Right ventricle myocardium inferior (tissue), 1 donor: ENCODE measurements around the gene NMNAT2. TPM values are rescaled to one million over a fixed set of nuclear protein-coding genes. Genes with fewer than 3 reads are reported as not detected.

ENCODE experiments used
- ATAC-seq: fragments of 200-7000 bp; cut with Tn5 transposase; one replicate; pipeline ENCODE4 v1.9.1; 2020; ENCODE audit warnings: mild to moderate bottlenecking, moderate library complexity
- DNase-seq: peaks from one replicate; pipeline ENCODE4 v3.0.0; 2021; ENCODE audit errors: missing footprints
- intact Hi-C: fragments of 100-400 bp; cut with DNase I; formaldehyde crosslinking; loops from one replicate; pipeline ENCODE4 v1.11.0; 2022
- total RNA-seq: library from RNA; stranded (reverse); fragmentation: NEBNext Ultra II Directional; extraction: Animal tissue kit (Norgen Biotek cat#: 25700); gene quantifications from one replicate; pipeline ENCODE4 v1.2.1, GENCODE V29; 2021
- donor health status: DM: no; HTN: yes; CAD: no; lungs with severe emphysema.

Gene NMNAT2
- total RNA-seq, 1 donor from 2014 or later, result 2.1 TPM

GRCh38 chr1:183328371-183328770 lies 89.8 kb downstream of the NMNAT2 start:
- DNase-seq (no peak), ATAC-seq (no peak)
- intact Hi-C loops, result no loop called here

DNA sequence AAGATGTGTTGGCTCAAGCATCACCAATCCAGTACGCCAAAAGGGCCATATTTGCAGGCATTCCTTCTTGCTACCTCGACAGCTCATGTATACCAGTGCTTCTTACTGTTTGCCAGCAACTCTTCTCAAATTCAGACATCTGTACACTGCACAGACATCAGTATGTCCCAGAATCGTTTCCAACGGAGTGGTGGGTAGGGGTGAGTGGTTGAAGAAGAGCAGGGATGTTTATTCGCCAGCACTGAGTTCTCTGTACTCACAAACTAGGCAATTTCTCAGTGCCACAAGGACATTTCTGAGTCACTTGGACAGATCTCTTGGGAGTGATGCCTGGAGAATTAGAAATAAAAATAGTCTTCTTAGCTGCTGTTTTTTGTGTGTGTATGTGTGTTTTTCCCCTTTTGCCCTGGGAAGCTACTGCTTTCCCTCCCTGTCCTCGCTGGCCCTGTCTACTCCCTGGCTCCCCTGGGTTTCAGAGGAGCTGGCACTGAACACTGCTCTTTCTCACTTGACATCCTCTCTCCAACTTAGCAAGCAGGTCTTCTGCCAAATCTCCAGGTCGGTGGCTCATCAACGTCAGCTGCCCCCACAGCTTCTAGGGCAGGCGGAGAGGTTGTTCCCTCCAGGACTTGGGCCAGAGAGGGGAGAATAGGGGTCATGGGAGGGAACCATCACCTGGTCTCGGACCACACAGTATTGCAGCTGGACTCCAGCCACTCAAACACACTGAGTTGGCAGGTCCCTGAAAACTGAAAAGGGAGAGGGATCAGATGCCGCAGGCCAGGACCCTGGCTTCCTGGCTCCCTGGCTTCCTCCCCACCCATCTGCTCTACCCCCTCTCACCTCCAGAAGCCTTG lies 90.5 kb downstream of the NMNAT2 start:
- ATAC-seq, result peak; percentile 85

DNA sequence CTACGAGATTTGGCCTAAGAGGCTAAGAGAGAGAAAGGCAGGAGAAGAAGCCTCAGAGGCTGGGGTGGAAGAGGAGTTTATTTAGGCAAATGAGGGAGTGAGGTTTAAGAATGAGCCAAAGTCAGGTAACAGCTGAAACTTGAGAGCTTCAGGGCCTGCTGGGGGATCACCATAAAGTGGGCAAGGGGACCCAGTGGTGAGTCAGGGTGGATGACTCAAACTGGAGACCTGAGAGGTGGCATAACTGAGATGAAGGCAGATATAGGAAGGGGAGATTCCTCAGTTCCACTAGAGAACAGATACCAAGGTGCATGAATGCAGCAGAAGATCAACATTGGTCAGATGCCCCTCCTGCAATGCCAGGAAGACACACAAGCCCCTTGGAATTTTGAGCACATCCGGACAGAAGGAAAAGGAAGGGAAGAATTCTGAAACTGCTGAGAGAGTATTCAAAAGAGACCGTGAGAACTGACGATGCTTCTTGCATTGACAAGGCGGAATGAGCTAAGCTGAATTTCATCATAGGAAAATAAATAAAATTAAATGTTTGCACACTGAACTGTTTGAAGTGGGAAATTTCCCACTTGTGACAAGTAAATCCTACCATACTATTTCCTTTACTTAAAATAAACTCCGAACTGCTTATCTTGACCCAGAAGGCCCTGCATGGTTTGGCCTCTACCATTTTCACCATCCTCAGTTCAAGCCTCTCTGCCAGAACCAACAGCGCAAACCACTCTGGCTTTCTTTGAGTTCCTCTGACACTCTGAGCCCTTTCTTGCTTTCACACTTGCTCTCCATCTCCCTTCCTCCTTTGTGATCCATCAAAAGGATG lies 94.1 kb downstream of the NMNAT2 start:
- intact Hi-C loops, result no loop called here
- ATAC-seq (no peak), DNase-seq (no peak)

More for the DNA sequence above, 90.5 kb downstream of the NMNAT2 start:
- DNase-seq, result no peak
- intact Hi-C loops, result no loop called here

GRCh38 chr1:183319606-183320005 lies 98.6 kb downstream of the NMNAT2 start:
- DNase-seq, result no peak
- intact Hi-C loops, result loop anchor here (2.0 kb wide), 1 partner anchor 357 kb away; no protein-coding TSS in a partner anchor
- no peak for ATAC-seq

DNA sequence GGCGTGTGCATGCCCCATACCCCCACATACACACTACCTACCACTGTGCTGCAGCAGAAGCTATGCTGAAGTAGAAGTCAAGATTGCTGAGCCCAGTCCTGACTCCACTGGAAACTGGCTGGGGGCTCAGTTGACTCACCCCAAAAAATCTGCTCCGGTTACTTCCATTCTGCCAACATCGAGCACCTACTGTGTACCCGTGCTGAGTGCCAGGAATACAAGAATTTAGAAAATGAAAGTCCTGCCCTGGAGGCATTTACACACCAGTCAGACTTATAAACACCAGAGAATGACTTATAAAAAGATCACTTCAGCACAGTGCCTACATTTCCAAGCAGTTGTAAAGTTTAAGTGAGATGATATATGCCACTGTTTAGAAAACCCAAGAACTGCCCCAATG lies 99.1 kb downstream of the NMNAT2 start:
- intact Hi-C loops, result loop anchor here (2.0 kb wide), 1 partner anchor 356 kb away; no protein-coding TSS in a partner anchor
- peak; percentile 26 for ATAC-seq

DNA sequence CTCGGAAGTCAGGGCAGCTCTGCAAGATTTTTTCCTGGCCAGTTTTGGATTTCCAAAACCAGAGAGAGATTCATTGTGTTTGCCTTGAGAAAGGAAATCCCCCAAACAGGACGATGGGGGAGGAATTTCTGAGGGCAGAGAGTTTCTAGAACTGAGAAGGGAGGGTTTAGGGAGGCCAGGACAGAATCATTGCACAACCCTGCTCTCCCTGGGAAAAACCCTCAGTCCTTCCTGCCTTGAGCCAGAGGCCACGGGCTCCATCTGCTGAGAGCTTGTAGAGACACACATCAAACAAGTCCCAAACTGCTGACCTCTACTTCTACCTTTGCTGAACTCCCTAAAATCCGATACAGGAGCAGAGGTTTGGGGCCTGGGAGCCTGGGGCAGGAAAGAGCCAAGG lies 99.7 kb downstream of the NMNAT2 start:
- DNase-seq, result peak; percentile 88
- intact Hi-C loops, result loop anchor here (1.0 to 2.0 kb wide), 2 partner anchors 37 to 356 kb away; no protein-coding TSS in a partner anchor
- peak; percentile 97 for ATAC-seq

More for the DNA sequence above, 99.1 kb downstream of the NMNAT2 start:
- DNase-seq, result no peak

DNA sequence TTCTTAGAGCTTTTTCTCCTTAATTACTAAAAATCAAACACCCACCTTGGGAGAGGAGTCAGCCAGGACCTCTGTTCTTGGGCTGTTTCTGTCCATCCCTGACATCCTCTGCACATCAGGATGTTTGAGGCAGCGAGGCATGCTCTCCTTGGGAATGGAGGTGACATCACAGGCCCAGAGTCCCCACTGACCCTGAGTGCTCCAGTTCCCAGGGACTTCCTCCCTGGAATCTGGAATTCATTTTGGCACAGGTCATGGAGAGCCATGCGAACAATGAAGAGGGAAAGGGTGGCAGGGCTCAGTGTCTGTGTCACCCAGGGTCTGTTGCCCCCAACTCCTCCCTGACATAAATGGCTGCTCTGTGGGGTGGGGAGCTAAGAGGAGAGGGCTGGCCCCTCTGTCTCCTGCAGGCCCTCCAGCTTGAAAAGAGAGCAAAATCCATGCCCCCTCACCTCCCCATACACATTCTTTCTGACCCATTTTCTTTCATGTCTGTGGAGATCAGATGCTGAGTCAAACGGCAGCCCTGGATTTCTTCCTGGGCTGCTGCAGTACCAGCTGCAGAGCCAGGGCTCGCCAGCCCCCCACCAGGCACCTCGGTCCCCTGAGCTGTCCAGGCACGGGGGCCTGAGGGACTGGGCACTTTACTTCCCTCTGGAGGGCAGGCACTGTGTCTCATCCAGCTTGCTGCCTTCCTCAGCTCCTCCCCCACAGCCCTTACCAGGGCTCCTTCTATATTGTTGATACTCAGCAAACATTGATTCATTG lies 102.0 kb downstream of the NMNAT2 start:
- ATAC-seq (no peak), DNase-seq (no peak)
- intact Hi-C loops, result no loop called here

GRCh38 chr1:183313063-183313462 lies 105.1 kb downstream of the NMNAT2 start:
- ATAC-seq (no peak), DNase-seq (no peak)
- intact Hi-C loops, result loop anchor here (5.0 kb wide), 1 partner anchor 291 kb away; the partner anchor contains the start of gene LAMC1

GRCh38 chr1:183310753-183311479 lies 107.3 kb downstream of the NMNAT2 start:
- ATAC-seq (no peak), DNase-seq (no peak)
- intact Hi-C loops, result loop anchor here (5.0 kb wide), 1 partner anchor 289 kb away; the partner anchor contains the start of gene LAMC1

- ATAC-seq (no peak), DNase-seq (no peak)
- intact Hi-C loops, result no loop called here
Observed at GRCh38 chr1:183308719-183309118, 109.5 kb downstream of the NMNAT2 start.

DNA sequence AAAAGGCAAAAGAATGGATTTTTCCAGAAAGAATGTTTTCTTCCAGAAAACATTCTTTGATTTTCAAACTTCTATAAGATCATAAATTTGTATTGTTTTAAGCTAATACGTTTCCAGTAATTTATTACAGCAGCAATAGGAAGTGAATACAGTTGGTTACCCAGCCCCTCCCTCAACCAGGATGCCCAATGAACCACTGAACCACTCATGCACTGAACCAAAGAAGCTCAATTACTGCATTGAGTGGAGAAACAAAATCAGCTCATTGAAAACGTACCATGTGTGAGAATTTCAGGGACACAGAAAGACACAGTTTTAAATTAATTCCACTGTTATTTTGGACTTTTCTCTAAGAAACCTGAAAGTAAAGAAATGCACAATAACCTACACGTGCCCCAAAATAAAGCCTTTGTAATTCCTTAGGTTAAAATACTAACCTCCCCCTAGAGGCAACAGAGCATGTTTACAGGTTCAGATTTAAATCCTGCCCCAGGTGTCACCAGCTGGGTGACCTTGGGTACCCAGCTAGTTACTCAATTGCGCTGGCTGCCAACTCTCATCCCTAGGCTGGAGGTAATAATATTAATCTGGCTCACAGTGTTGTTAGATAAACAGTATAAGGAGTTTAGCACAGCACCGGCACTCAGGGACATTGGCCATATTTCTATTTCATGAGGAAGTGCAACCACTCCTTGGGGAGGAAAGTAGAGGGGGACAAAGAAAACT lies 111.7 kb downstream of the NMNAT2 start:
- DNase-seq, result no peak
- peak; percentile 50 for ATAC-seq
- intact Hi-C loops, result no loop called here

GRCh38 chr1:183304440-183305107 lies 113.6 kb downstream of the NMNAT2 start:
- ATAC-seq (no peak), DNase-seq (no peak)
- intact Hi-C loops, result no loop called here

DNA sequence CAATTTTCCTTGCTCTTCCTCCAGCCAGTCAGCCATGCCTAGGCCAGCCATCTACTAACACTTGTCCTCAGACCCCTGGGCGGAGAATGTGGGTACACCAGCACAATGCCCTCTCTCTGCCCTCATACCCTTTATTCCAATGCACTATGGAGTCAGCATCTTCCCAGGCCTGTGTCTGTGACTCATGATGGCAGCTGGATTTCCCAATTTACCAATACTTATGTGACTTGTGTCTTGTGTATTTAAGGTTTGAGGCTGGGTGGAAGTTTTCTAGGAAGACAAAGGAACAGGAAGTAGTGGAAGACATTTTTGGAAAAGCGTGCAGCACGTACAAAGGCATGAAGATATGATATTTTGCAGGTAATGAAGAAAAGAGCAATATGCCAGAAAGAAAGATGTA lies 114.3 kb downstream of the NMNAT2 start:
- no peak for ATAC-seq
- DNase-seq, result no peak
- intact Hi-C loops, result no loop called here

DNA sequence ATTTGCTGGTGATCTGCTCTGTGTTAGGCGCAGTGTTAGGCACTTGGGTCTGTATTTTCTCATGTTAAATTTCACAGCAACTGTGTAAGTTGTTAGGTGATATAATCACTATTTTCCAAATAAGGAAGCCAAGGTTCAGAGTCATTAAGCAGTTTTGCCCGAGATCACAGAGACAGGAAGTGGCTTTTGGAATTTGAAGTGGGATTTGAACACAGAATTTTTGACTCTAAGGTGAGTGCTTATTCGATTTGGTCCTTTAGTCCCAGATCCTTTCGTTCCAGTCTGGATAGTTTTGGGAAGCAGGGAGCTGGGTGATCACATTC lies 114.9 kb downstream of the NMNAT2 start:
- no peak for DNase-seq
- ATAC-seq, result no peak
- intact Hi-C loops, result no loop called here

DNA sequence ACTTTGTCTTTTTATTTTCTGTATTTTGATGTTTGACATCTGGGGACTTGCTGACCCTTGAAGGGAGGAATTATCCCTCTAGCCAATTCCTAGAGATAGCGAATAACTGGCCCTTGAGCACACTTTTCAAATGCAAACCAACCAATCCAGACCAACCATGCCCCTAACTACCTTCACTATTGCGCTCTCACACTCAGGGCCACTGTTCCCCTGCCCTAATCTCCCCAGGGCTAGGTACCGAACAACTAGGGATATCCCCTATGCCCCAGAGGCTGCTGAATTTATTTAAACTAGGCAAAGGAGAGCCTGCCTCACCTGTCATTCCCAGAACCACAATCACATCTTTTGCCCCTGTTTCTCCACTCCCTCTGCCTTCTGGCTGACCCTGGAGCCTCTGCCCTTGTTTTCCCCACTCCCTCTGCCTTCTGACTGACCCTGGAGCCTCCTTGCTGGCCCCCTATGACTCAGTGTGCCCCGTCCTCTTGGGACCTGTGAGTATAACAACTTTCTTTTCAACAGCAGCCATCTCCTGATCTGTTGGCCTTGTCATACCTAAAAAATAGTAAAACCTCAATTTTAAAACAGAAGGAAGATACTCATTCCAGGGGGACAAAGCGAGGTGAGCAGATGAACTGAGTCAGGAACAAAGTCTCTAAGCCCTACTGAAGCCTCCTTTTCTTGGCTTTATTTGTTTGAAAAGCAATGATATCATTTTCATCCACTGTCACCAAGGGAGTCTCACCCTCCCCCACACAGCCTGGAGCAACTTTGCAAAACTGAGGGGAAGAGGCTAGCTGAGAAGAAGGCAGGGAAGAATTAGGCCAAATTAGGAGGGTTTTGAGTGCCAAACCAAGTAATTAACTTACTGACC lies 115.5 kb downstream of the NMNAT2 start:
- DNase-seq (no peak), ATAC-seq (peak; percentile 34)
- intact Hi-C loops, result no loop called here

GRCh38 chr1:183301239-183301638 lies 116.9 kb downstream of the NMNAT2 start:
- DNase-seq (no peak), ATAC-seq (peak; percentile 49)
- intact Hi-C loops, result no loop called here
